NCI-H2171 treated with DMSO at 0.1 percent for 48 hours (cell line): ENCODE measurements around the gene ICAM4.

Experiments used
- DNase-seq: peaks from one replicate; lab custom pipeline; 2025; lab: John Stamatoyannopoulos, UW

ICAM4 gene

GRCh38 chr19:10291554-10292205 lies 4.9 kb downstream of the ICAM4 start:
- no peak for DNase-seq

- DNase-seq = no peak
Observed at GRCh38 chr19:10292206-10292788, 5.5 kb downstream of the ICAM4 start.

- DNase-seq = no peak
Observed at GRCh38 chr19:10292789-10293636, 6.3 kb downstream of the ICAM4 start.

DNA sequence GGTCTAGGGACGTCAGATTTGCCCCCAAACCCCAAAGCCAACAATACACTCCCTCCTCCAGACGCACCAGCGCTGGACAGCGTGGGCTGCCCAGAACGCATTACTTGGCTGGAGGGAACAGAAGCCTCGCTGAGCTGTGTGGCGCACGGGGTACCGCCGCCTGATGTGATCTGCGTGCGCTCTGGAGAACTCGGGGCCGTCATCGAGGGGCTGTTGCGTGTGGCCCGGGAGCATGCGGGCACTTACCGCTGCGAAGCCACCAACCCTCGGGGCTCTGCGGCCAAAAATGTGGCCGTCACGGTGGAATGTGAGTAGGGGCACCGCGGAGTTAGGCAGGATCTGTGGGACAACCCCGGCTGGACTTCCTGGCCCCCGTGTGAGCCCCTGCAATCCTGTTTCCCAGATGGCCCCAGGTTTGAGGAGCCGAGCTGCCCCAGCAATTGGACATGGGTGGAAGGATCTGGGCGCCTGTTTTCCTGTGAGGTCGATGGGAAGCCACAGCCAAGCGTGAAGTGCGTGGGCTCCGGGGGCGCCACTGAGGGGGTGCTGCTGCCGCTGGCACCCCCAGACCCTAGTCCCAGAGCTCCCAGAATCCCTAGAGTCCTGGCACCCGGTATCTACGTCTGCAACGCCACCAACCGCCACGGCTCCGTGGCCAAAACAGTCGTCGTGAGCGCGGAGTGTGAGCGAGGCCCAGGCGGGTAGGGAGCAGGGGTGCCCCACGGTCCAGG lies 7.0 kb downstream of the ICAM4 start:
- no peak for DNase-seq

- DNase-seq = no peak
Observed at GRCh38 chr19:10294368-10294697, 7.6 kb downstream of the ICAM4 start.

DNA sequence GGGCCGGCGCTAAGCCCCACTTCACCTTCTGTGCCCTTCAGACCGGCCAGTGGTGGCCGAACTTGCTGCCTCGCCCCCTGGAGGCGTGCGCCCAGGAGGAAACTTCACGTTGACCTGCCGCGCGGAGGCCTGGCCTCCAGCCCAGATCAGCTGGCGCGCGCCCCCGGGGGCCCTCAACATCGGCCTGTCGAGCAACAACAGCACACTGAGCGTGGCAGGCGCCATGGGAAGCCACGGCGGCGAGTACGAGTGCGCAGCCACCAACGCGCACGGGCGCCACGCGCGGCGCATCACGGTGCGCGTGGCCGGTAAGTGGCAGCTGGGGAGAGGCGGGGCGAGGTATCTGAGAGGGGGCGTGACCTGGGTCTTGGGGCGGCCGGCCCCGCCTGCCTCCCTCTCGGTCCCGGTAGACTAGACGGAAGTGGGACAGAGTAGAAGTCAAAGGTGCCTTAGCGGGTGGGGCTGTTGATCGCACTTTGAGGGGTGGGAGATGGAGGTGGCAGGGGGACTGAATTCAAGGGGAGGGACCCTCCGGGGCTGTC lies 8.6 kb downstream of the ICAM4 start:
- no peak for DNase-seq

- DNase-seq = no peak
Observed at GRCh38 chr19:10295847-10296591, 9.3 kb downstream of the ICAM4 start.

- peak; percentile 75 for DNase-seq
Observed at GRCh38 chr19:10299545-10300458, 13.0 kb downstream of the ICAM4 start.

- peak; percentile 33 for DNase-seq
Observed at GRCh38 chr19:10305139-10305806, 18.5 kb downstream of the ICAM4 start.

DNA sequence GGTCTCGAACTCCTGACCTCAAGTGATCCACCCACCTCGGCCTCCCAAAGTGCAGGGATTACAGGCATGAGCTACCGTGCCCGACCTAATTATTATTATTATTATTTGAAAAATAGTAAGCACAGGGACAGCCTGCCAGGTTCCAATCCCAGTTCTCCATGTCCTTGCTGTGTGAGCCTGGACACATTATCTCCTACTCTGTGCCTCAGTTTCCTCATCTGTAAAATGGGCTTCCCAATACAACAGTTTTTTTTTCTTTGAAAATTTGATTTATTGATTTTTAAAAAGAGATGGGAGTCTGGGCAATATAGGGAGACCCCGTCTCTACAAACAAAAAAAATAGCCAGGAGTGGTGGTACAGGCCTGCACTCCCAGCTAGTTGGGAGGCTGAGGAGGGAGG lies 19.6 kb downstream of the ICAM4 start:
- no peak for DNase-seq

GRCh38 chr19:10309423-10309822 lies 22.7 kb downstream of the ICAM4 start, which contains the start of gene ZGLP1:
ZGLP1 (minus strand) TSS chr19:10309815.
- no peak for DNase-seq

- peak; percentile 91 for DNase-seq
Observed at GRCh38 chr19:10315335-10316214, 28.8 kb downstream of the ICAM4 start, which contains the start of gene FDX2. FDX2 (minus strand) TSS chr19:10316015; CDS start chr19:10315996, 19 bp downstream.

DNA sequence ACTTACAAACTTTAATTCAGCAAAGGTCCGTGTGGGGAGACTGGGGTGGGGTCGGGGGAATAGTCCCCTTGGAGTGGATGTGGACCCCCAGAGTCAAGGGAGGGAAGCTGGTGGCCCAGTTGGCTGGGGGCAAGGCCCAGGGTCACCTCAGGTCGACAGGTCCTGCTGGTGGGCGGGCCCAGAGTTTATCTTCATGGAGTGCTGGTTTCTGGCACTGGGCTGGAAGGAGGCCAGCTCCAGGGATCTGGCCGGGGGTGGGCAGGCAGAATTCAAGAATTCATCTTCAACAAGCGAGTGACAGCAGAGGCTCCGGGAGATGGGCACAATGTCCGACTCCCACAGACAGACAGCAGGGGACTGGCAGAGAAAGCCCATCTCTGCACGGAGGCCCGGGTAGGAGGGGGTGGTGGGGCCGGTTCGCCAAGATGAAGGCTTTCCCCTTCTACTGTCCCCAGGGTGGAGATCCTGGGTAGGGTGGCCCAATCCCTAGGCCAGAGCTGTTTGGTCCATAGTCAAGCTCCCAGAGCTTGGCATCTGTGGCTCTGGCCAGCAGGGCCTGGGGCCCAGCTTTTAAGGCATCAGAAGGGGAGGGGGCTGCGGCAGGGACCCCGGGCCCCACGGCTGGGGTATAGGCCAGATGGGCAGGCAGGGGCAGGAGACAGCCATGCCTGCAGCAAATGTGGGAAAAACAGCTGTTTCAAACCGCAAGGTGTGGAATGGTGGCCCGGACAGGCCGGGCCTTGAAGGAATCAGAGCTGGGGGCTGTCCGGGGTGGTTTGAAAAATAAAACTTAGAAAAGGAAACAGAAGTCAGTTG lies 29.7 kb downstream of the ICAM4 start:
- no peak for DNase-seq

- DNase-seq = no peak
Observed at GRCh38 chr19:10317045-10317856, 30.5 kb downstream of the ICAM4 start.

- DNase-seq = no peak
Observed at GRCh38 chr19:10317857-10318462, 31.2 kb downstream of the ICAM4 start.
